B cell (primary cell): ENCODE data around the gene SAP130. TPM values are rescaled to one million over a fixed set of nuclear protein-coding genes. Genes with fewer than 3 reads are reported as not detected.

Source experiments
- ATAC-seq: fragments of 200-7000 bp; cut with Tn5 transposase; one replicate; pipeline ENCODE4 v1.10.0; 2021; ENCODE audit warnings: low read depth, mild to moderate bottlenecking, moderate number of reproducible peaks, moderate library complexity
- CTCF ChIA-PET: fragments of 350-600 bp; sonication (Branson Sonifier 250); formaldehyde crosslinking; loops from one replicate; lab custom pipeline; 2021; ENCODE audit warnings: antibody characterized with exemption, inconsistent platforms; lab: Charles Lee
- POLR2A ChIA-PET: fragments of 350-600 bp; sonication (Branson Sonifier 250); formaldehyde crosslinking; loops from one replicate; lab custom pipeline; 2021; ENCODE audit warnings: antibody characterized with exemption; lab: Charles Lee
- DNase-seq: peaks from one replicate; pipeline ENCODE4 v3.0.0; 2013
- H2AFZ ChIP-seq: 2 replicates; pipeline ENCODE4 v1.6.1; 2012; ENCODE audit warnings: mild to moderate bottlenecking, low read depth, low read length; ENCODE audit not compliant: insufficient read depth, poor library complexity, severe bottlenecking
- H3K27ac ChIP-seq, 2 donors: 1 replicate in 1 of 2; 2 replicates in 1 of 2; pipeline ENCODE4 v1.5.1; 2012 to 2013; ENCODE audit warnings: low read length in 2 of 2, mild to moderate bottlenecking in 2 of 2, moderate library complexity in 1 of 2
- H3K27me3 ChIP-seq, 4 experiments: fragments of 200-600 bp in 1 of 4; sonication (generic) in 1 of 4; replicated peaks in 1 of 4; 1 replicate in 2 of 4; 2 replicates in 2 of 4; pipeline versions ENCODE4 v1.6.1 to v1.7.0; 2013 to 2016; ENCODE audit warnings: low read length in 3 of 4, mild to moderate bottlenecking in 2 of 4, mixed read lengths in 1 of 4, moderate library complexity in 1 of 4; ENCODE audit not compliant: insufficient read depth in 4 of 4, control insufficient read depth in 3 of 4; ENCODE audit errors: control extremely low read depth in 1 of 4
- H3K36me3 ChIP-seq, 2 experiments: replicated peaks in 1 of 2; 1 replicate in 1 of 2; 2 replicates in 1 of 2; pipeline versions ENCODE4 v1.6.1 to v1.7.1; 2013; ENCODE audit warnings: low read length in 1 of 2; ENCODE audit not compliant: insufficient read depth in 2 of 2, control insufficient read depth in 1 of 2; ENCODE audit errors: control extremely low read depth in 1 of 2, extremely low read depth in 1 of 2
- H3K4me1 ChIP-seq, 2 donors: fragments of 200-600 bp in 1 of 2; sonication (generic) in 1 of 2; 1 replicate in 1 of 2; 2 replicates in 1 of 2; pipeline versions ENCODE4 v1.5.1 to v1.6.1; 2013 to 2017; ENCODE audit warnings: low read length in 2 of 2; ENCODE audit not compliant: control insufficient read depth in 2 of 2, insufficient read depth in 2 of 2
- H3K4me2 ChIP-seq: replicated peaks from 2 replicates; pipeline ENCODE3; 2012; ENCODE audit warnings: mild to moderate bottlenecking, low read depth, low read length; ENCODE audit not compliant: poor library complexity, severe bottlenecking
- H3K4me3 ChIP-seq, 5 experiments: fragments of 200-600 bp in 1 of 5; sonication (generic) in 1 of 5; 1 replicate in 3 of 5; 2 replicates in 2 of 5; pipeline versions ENCODE4 v1.5.1 to v1.7.0; 2011 to 2016; ENCODE audit warnings: low read length in 4 of 5, mild to moderate bottlenecking in 4 of 5, low read depth in 2 of 5, control low read depth in 1 of 5, moderate library complexity in 1 of 5; ENCODE audit not compliant: insufficient read depth in 1 of 5; ENCODE audit errors: control extremely low read depth in 1 of 5, extremely low read depth in 1 of 5
- H3K79me2 ChIP-seq: fragments of 200-600 bp; sonication (generic); one replicate; pipeline ENCODE4 v1.6.0; 2016; ENCODE audit warnings: low read length; ENCODE audit not compliant: control insufficient read depth, insufficient read depth
- H3K9ac ChIP-seq: fragments of 200-600 bp; sonication (generic); 2 replicates; pipeline ENCODE4 v1.6.1; 2017; ENCODE audit warnings: mild to moderate bottlenecking, low read length, moderate library complexity
- H3K9me3 ChIP-seq, 3 donors: one replicate each; pipeline versions ENCODE4 v1.6.1 to v1.7.1; 2013; ENCODE audit warnings: low read length in 2 of 3; ENCODE audit not compliant: control insufficient read depth in 2 of 3, insufficient read depth in 1 of 3; ENCODE audit errors: control extremely low read depth in 1 of 3
- H4K20me1 ChIP-seq: 2 replicates; pipeline ENCODE4 v1.6.0; 2012; ENCODE audit warnings: mild to moderate bottlenecking, low read length; ENCODE audit not compliant: insufficient read depth, control insufficient read depth, poor library complexity, severe bottlenecking
- H3K27ac Mint-ChIP-seq: one replicate; pipeline ENCODE4 v1.8.0; 2021; ENCODE audit warnings: mixed read lengths
- H3K27me3 Mint-ChIP-seq: one replicate; pipeline ENCODE4 v1.8.0; 2021; ENCODE audit warnings: mixed read lengths
- H3K4me1 Mint-ChIP-seq: one replicate; pipeline ENCODE4 v1.8.0; 2021; ENCODE audit warnings: mixed read lengths
- H3K4me3 Mint-ChIP-seq: one replicate; pipeline ENCODE4 v1.8.0; 2021; ENCODE audit warnings: mixed read lengths
- H3K9me3 Mint-ChIP-seq: one replicate; pipeline ENCODE4 v1.8.0; 2022; ENCODE audit warnings: mixed read lengths; ENCODE audit not compliant: insufficient read depth
- CTCF ChIP-seq: fragments of 200-600 bp; IDR thresholded peaks from one replicate; pipeline ENCODE4 v1.8.0; 2022; ENCODE audit warnings: antibody characterized with exemption, mild to moderate bottlenecking
- EZH2 ChIP-seq: IDR thresholded peaks from 2 replicates; pipeline ENCODE4 v1.6.1; 2012; ENCODE audit warnings: borderline replicate concordance, low read depth, mild to moderate bottlenecking, moderate library complexity, low read length; ENCODE audit not compliant: insufficient read depth, poor library complexity, severe bottlenecking
- WGBS: methylation state at CpG from one replicate; pipeline ENCODE4 v1.1.5; 2013; ENCODE audit warnings: missing lambda C conversion rate; ENCODE audit not compliant: insufficient coverage; 5-methylcytosine and 5-hydroxymethylcytosine counted together
- intact Hi-C: fragments of 100-400 bp; cut with micrococcal nuclease; formaldehyde crosslinking; loops from one replicate; pipeline ENCODE4 v1.10.0; 2022
- polyA plus RNA-seq: library from polyadenylated mRNA; depleted of rRNA; stranded (reverse); fragments of >200 nt; gene quantifications from 2 replicates; pipeline ENCODE4 v1.2.3, GENCODE V29; 2012
- total RNA-seq, 2 donors: library from RNA; stranded (reverse); fragments of 120-200 nt in 1 of 2; gene quantifications; 1 replicate in 1 of 2; 2 replicates in 1 of 2; pipeline versions ENCODE4 v1.2.3 to v1.2.4, GENCODE V29; 2013 to 2022

The SAP130 gene
- total and polyA plus RNA-seq, 2 donors (not counting 1 experiment from before 2014, with no cell fraction given), result 13.4 to 40.1 TPM

GRCh38 chr2:128057334-128057733 lies 29.5 kb upstream of the SAP130 start:
- 80% methylated on average over 1 of the region's 3 CpGs for WGBS
- POLR2A ChIA-PET, result no interaction called here

More at GRCh38 chr2:128057334-128057733, 29.5 kb upstream of the SAP130 start:
- Histone ChIP-seq H3K4me2 (no peak overlapping the region), H3K27me3 (peaks cover 0 to 13% (median 0%) of the 10 kb centered on the region in 4 experiments), H3K36me3 (no peaks in the 10 kb centered on the region), H4K20me1 (no peaks in the 10 kb centered on the region), H2AFZ (no peak overlapping the region), H3K27ac (no peak overlapping the region), H3K9me3 (no peaks in the 10 kb centered on the region), H3K79me2 (no peaks in the 10 kb centered on the region), H3K9ac (no peak overlapping the region), H3K4me3 (no peak overlapping the region), H3K4me1 (no peaks in the 10 kb centered on the region)
- TF ChIP-seq CTCF (no peak), EZH2 (no peak)
- Mint-ChIP-seq H3K4me1 (no peaks in the 10 kb centered on the region), H3K4me3 (no peak overlapping the region), H3K27ac (no peak overlapping the region), H3K9me3 (no peaks in the 10 kb centered on the region), H3K27me3 (peaks cover 8% of the 10 kb centered on the region)
- ATAC-seq, result no peak
- intact Hi-C loops, result no loop called here
- no peak for DNase-seq
- CTCF ChIA-PET, result no interaction called here
